K562 (cell line): ENCODE data around the gene TIGD4. TPM values are rescaled to one million over a fixed set of nuclear protein-coding genes. Genes with fewer than 3 reads are reported as not detected.

Source experiments
- ATAC-seq: fragments of 200-7000 bp; cut with Tn5 transposase; 3 replicates; pipeline ENCODE4 v1.9.1; 2020; ENCODE audit warnings: moderate library complexity
- Bru-seq: library from RNA; stranded (reverse); fragments of 400-500 nt; gene quantifications from one replicate; lab custom pipeline; 2021; lab: Mats Ljungman, UMichigan
- BruChase-seq, 2 experiments: library from RNA; stranded (reverse); fragments of 400-500 nt; gene quantifications; one replicate each; lab custom pipeline; 2021; lab: Mats Ljungman, UMichigan
- BruUV-seq: library from RNA; stranded (reverse); fragments of 400-500 nt; replicated peaks from 2 replicates; lab custom pipeline; 2021; lab: Mats Ljungman, UMichigan
- CTCF ChIA-PET: fragments of 300-600 bp; formaldehyde crosslinking; extraction: SDS; loops from one replicate; lab custom pipeline; 2021; ENCODE audit warnings: low intra/inter-chr PET ratio; lab: Yijun Ruan, JAX
- POLR2A ChIA-PET: fragments of 300-600, 350-650 bp; sonication (Branson Sonifier 250); formaldehyde crosslinking; extraction: SDS; loops from one replicate; lab custom pipeline; 2021; ENCODE audit warnings: antibody characterized with exemption, inconsistent platforms; lab: Yijun Ruan, JAX
- DNase-seq, 4 experiments: peaks; one replicate each; pipeline versions ENCODE4 v3.0.0 to v3.0.0-alpha.2; 2011 to 2018; ENCODE audit warnings: low spot score in 3 of 4, mixed read lengths in 3 of 4; ENCODE audit errors: extremely low read depth in 1 of 4
- FAIRE-seq: peaks from 2 replicates; lab custom pipeline; 2011; peaks lifted over from hg19 to GRCh38; lab: Jason Lieb, UNC
- H2AFZ ChIP-seq: 2 replicates; pipeline ENCODE4 v1.6.0; 2011; ENCODE audit warnings: low read depth, low read length, control low read depth, inconsistent platforms
- H3K27ac ChIP-seq: fragments of 200-600 bp; 3 replicates; pipeline ENCODE4 v1.8.0; 2011; ENCODE audit warnings: low read depth, mild to moderate bottlenecking, control low read depth, inconsistent platforms, low read length, moderate library complexity, mixed read lengths; ENCODE audit errors: extremely low read depth
- H3K27me3 ChIP-seq, 2 experiments: fragments of 300-600 bp in 1 of 2; 2 replicates in 1 of 2; 3 replicates in 1 of 2; pipeline versions ENCODE4 v1.6.0 to v1.8.0; 2011; ENCODE audit warnings: inconsistent platforms in 2 of 2, low read length in 2 of 2, mild to moderate bottlenecking in 1 of 2, mixed read lengths in 1 of 2, moderate library complexity in 1 of 2; ENCODE audit not compliant: control insufficient read depth in 2 of 2, insufficient read depth in 2 of 2
- H3K36me3 ChIP-seq: fragments of 300-600 bp; 3 replicates; pipeline ENCODE4 v1.8.0; 2011; ENCODE audit warnings: mild to moderate bottlenecking, low read length, inconsistent platforms; ENCODE audit not compliant: control insufficient read depth, insufficient read depth
- H3K4me1 ChIP-seq, 2 experiments: fragments of 200-600 bp in 1 of 2; replicated peaks in 1 of 2; 2 replicates in 1 of 2; 3 replicates in 1 of 2; pipeline versions ENCODE4 v1.5.1 to v1.8.0; 2011; ENCODE audit warnings: inconsistent platforms in 2 of 2, low read length in 2 of 2, mild to moderate bottlenecking in 1 of 2, mixed read lengths in 1 of 2, moderate library complexity in 1 of 2; ENCODE audit not compliant: control insufficient read depth in 2 of 2, insufficient read depth in 2 of 2
- H3K4me2 ChIP-seq: 2 replicates; pipeline ENCODE4 v1.6.1; 2011; ENCODE audit warnings: low read length, control low read depth, inconsistent platforms, mixed read lengths; ENCODE audit not compliant: insufficient read depth
- H3K4me3 ChIP-seq: fragments of 200-600 bp; sonication (generic), shearing (Covaris generic); 2 replicates; pipeline ENCODE4 v1.5.1; 2016; ENCODE audit warnings: control low read depth, inconsistent platforms
- H3K79me2 ChIP-seq: fragments of 200-600 bp; 3 replicates; pipeline ENCODE4 v1.8.0; 2011; ENCODE audit warnings: low read length, inconsistent platforms; ENCODE audit not compliant: control insufficient read depth, insufficient read depth
- H3K9ac ChIP-seq, 2 experiments: 2 replicates each; pipeline versions ENCODE4 v1.6.0 to v1.6.1; 2011; ENCODE audit warnings: low read depth in 2 of 2, low read length in 2 of 2, control low read depth in 1 of 2, inconsistent platforms in 1 of 2, mild to moderate bottlenecking in 1 of 2, mixed read lengths in 1 of 2; ENCODE audit not compliant: insufficient read depth in 1 of 2
- H3K9me1 ChIP-seq: one replicate; pipeline ENCODE4 v1.6.0; 2011; ENCODE audit warnings: inconsistent platforms, mild to moderate bottlenecking, low read length, moderate library complexity; ENCODE audit not compliant: control insufficient read depth, insufficient read depth
- H3K9me3 ChIP-seq: replicated peaks from 2 replicates; pipeline ENCODE4 v1.5.1; 2011; ENCODE audit warnings: low read depth, low read length, inconsistent platforms; ENCODE audit not compliant: control insufficient read depth, insufficient read depth
- H4K20me1 ChIP-seq: replicated peaks from 2 replicates; pipeline ENCODE4 v1.6.1; 2011; ENCODE audit warnings: low read length, inconsistent platforms, mixed read lengths; ENCODE audit not compliant: control insufficient read depth, insufficient read depth
- ADNP ChIP-seq: fragments of 200-800 bp; sonication (Bioruptor generic); IDR thresholded peaks from 2 replicates; pipeline ENCODE4 v1.6.1; 2016; ENCODE audit warnings: missing genetic modification characterization, missing compliant biosample characterization
- BDP1 ChIP-seq: IDR thresholded peaks from 3 replicates; pipeline ENCODE4 v1.6.1; 2011; ENCODE audit not compliant: insufficient read length, insufficient read depth
- CHD2 ChIP-seq: IDR thresholded peaks from 2 replicates; pipeline ENCODE4 v1.6.1; 2011; ENCODE audit warnings: low read depth, low read length
- CREM ChIP-seq: IDR thresholded peaks from 2 replicates; pipeline ENCODE4 v1.6.1; 2014; ENCODE audit warnings: antibody characterized with exemption, low read depth
- DNMT1 ChIP-seq: fragments of 450-650 bp; IDR thresholded peaks from 2 replicates; pipeline ENCODE4 v1.6.1; 2016; ENCODE audit warnings: antibody characterized with exemption, mild to moderate bottlenecking
- HIVEP1 ChIP-seq: fragments of 250-450 bp; sonication (Bioruptor Pico); IDR thresholded peaks from 2 replicates; pipeline ENCODE4 v1.4.0; 2020; ENCODE audit warnings: mild to moderate bottlenecking
- KLF13 ChIP-seq: fragments of 450-650 bp; IDR thresholded peaks from 2 replicates; pipeline ENCODE4 v1.6.1; 2016; ENCODE audit warnings: missing genetic modification characterization, low read depth, mild to moderate bottlenecking, missing compliant biosample characterization, moderate library complexity, borderline replicate concordance
- MEF2D ChIP-seq: conservative IDR thresholded peaks from 2 replicates; pipeline ENCODE4 v1.6.1; 2016; ENCODE audit warnings: low read depth, missing genetic modification characterization, missing compliant biosample characterization
- MXI1 ChIP-seq: IDR thresholded peaks from 2 replicates; pipeline ENCODE4 v1.6.1; 2011; ENCODE audit warnings: low read depth, mild to moderate bottlenecking, improper control_type of control experiment, low read length
- NR2C2 ChIP-seq, 2 experiments: fragments of 200-800 bp in 1 of 2; sonication (Bioruptor generic) in 1 of 2; sonication (generic) in 1 of 2; formaldehyde crosslinking in 1 of 2; IDR thresholded peaks; 2 replicates each; pipeline versions ENCODE4 v1.6.1 to v1.8.0; 2016 to 2022; ENCODE audit warnings: mild to moderate bottlenecking in 1 of 2, missing compliant biosample characterization in 1 of 2, missing genetic modification characterization in 1 of 2, missing genetic modification reagents in 1 of 2
- RAD51 ChIP-seq: fragments of 450-650 bp; IDR thresholded peaks from 2 replicates; pipeline ENCODE4 v1.7.1; 2016; ENCODE audit warnings: low read depth, mild to moderate bottlenecking, borderline replicate concordance
- RBM17 ChIP-seq: fragments of 200-400 bp; formaldehyde crosslinking; IDR thresholded peaks from 2 replicates; pipeline ENCODE4 v1.6.1; 2017; ENCODE audit warnings: low read depth, mild to moderate bottlenecking, low read length, borderline replicate concordance
- RNF2 ChIP-seq: sonication (generic); IDR thresholded peaks from 2 replicates; pipeline ENCODE4 v1.6.1; 2016
- RUNX1 ChIP-seq: sonication (generic); IDR thresholded peaks from 2 replicates; pipeline ENCODE4 v1.6.1; 2016; ENCODE audit warnings: antibody characterized with exemption, low read depth
- SIX5 ChIP-seq, 2 experiments: IDR thresholded peaks; 2 replicates each; pipeline ENCODE4 v1.6.1; 2011; ENCODE audit warnings: low read length in 2 of 2, borderline replicate concordance in 1 of 2, low read depth in 1 of 2, mild to moderate bottlenecking in 1 of 2, moderate library complexity in 1 of 2; ENCODE audit not compliant: insufficient read depth in 1 of 2
- TRIM24 ChIP-seq, 2 experiments: fragments of 450-650 bp; IDR thresholded peaks; 2 replicates each; pipeline ENCODE4 v1.6.1; 2016
- ZNF398 ChIP-seq: fragments of 250-450 bp; sonication (Bioruptor Pico); IDR thresholded peaks from 2 replicates; pipeline ENCODE4 v1.8.0; 2021; ENCODE audit warnings: moderate library complexity, mild to moderate bottlenecking, inconsistent platforms
- WGBS: fragments of 100-300 bp; shearing (Covaris generic); methylation state at CpG from one replicate; pipeline ENCODE4 v1.1.6; 2016; ENCODE audit warnings: low coverage, mixed read lengths; ENCODE audit not compliant: insufficient coverage; ENCODE audit errors: missing lambda C conversion rate; 5-methylcytosine and 5-hydroxymethylcytosine counted together
- in situ Hi-C: fragments of 300-500 bp; cut with MboI; formaldehyde crosslinking; loops from 4 replicates; pipeline ENCODE4 v1.15.0; 2018; ENCODE audit warnings: inconsistent platforms, mixed read lengths
- intact Hi-C: fragments of 100-400 bp; cut with micrococcal nuclease; formaldehyde crosslinking; loops from 2 replicates; pipeline ENCODE4 v1.14.2; 2022
- long read RNA-seq, 3 experiments: library from polyadenylated mRNA in 2 of 3; library from RNA in 1 of 3; unstranded in 2 of 3; stranded (forward) in 1 of 3; transcript quantifications; one replicate each; pipeline ENCODE4 v2.0.0, GENCODE V29; 2019 to 2022
- polyA minus RNA-seq, 3 experiments: library from RNA; depleted of rRNA, polyadenylated mRNA; stranded (reverse); fragments of >200 nt; gene quantifications; 2 replicates each; pipeline ENCODE4 v1.2.3, GENCODE V29; 2011
- polyA plus RNA-seq, 8 experiments: library from polyadenylated mRNA; depleted of rRNA in 4 of 8; stranded (reverse) in 5 of 8; unstranded in 3 of 8; fragments of >200 nt; fragmentation: Nextera tagmentation in 2 of 8; fragmentation: Illumina TruSeq in 1 of 8; extraction: Ambion mirVana in 2 of 8; extraction: Trizol in 1 of 8; gene quantifications; 2 replicates each; pipeline versions ENCODE4 v1.2.1 to v1.2.3, GENCODE V29; 2011 to 2014; ENCODE audit warnings: inconsistent platforms in 1 of 8, missing spikeins in 1 of 8
- total RNA-seq, 7 experiments: library from RNA; depleted of rRNA in 6 of 7; stranded (reverse); fragments of >200 nt in 6 of 7; fragmentation: Illumina TruSeq in 2 of 7; extraction: Trizol in 2 of 7; gene quantifications; 2 replicates each; pipeline versions ENCODE4 v1.2.1 to v1.2.3, GENCODE V29; 2011 to 2021; ENCODE audit warnings: low replicate concordance in 1 of 7

The TIGD4 gene
- total RNA-seq (2011; cell fraction: chromatin; rRNA removed; ENCODE audit: low replicate concordance): 0.12 and 0.90 TPM in 2 replicates
- 0.13 and 0.17 TPM in 2 replicates for total RNA-seq (2011; cell fraction: nucleolus; rRNA removed)
- 0.15 and 0.46 TPM in 2 replicates for total RNA-seq (2011; cell fraction: nucleoplasm; rRNA removed)
- total RNA-seq (2014; rRNA removed): 0.18 and 0.20 TPM in 2 replicates
- total RNA-seq (2014; rRNA removed; fragmentation: Illumina TruSeq; extraction: Trizol): 0.25 and 0.35 TPM in 2 replicates
- total RNA-seq (2015; rRNA removed; fragmentation: Illumina TruSeq; extraction: Trizol): 0.11 and 0.14 TPM in 2 replicates
- 0.11 and 0.25 TPM in 2 replicates for total RNA-seq (2021)
- 0.09 and 0.22 TPM in 2 replicates for polyA plus RNA-seq (2011; rRNA removed)
- 0.03 and 0.04 TPM in 2 replicates for polyA plus RNA-seq (2011; cell fraction: cytosol; rRNA removed)
- 0.13 and 0.18 TPM in 2 replicates for polyA plus RNA-seq (2011; cell fraction: nucleus; rRNA removed)
- 0.17 and 0.35 TPM in 2 replicates for polyA plus RNA-seq (2012)
- 0.07 and 0.21 TPM in 2 replicates for polyA plus RNA-seq (2014; fragmentation: Illumina TruSeq; extraction: Trizol)
- under 1 TPM; 0.07 to 0.10 TPM for polyA plus RNA-seq (2014; fragmentation: Nextera tagmentation; extraction: Ambion mirVana)
- polyA plus RNA-seq (2014; rRNA removed): 0.24 and 0.28 TPM in 2 replicates
- polyA minus RNA-seq (2011; rRNA and poly(A)+ RNA removed): 0.06 and 0.35 TPM in 2 replicates
- not detected in 2 replicates for polyA minus RNA-seq (2011; cell fraction: cytosol; rRNA and poly(A)+ RNA removed)
- 0.13 TPM in 1 of 2 replicates, not detected in the other for polyA minus RNA-seq (2011; cell fraction: nucleus; rRNA and poly(A)+ RNA removed)
- Bru-seq, nascent RNA: percentile 38 among the genes with signal in this experiment
- percentile 36 among the genes with signal in this experiment for BruChase-seq, experiment 1, labeled RNA remaining after a 2-hour chase
- percentile 37 among the genes with signal in this experiment for BruChase-seq, experiment 2, labeled RNA remaining after a 6-hour chase
- long read RNA-seq, experiment 1, partial matches to known transcripts: 0 of 1 reads
- long read RNA-seq, experiment 1, other reads (novel, unspliced or antisense): 1 of 1 reads
- long read RNA-seq, experiment 2: 0 reads
- long read RNA-seq, experiment 3: 0 reads

DNA sequence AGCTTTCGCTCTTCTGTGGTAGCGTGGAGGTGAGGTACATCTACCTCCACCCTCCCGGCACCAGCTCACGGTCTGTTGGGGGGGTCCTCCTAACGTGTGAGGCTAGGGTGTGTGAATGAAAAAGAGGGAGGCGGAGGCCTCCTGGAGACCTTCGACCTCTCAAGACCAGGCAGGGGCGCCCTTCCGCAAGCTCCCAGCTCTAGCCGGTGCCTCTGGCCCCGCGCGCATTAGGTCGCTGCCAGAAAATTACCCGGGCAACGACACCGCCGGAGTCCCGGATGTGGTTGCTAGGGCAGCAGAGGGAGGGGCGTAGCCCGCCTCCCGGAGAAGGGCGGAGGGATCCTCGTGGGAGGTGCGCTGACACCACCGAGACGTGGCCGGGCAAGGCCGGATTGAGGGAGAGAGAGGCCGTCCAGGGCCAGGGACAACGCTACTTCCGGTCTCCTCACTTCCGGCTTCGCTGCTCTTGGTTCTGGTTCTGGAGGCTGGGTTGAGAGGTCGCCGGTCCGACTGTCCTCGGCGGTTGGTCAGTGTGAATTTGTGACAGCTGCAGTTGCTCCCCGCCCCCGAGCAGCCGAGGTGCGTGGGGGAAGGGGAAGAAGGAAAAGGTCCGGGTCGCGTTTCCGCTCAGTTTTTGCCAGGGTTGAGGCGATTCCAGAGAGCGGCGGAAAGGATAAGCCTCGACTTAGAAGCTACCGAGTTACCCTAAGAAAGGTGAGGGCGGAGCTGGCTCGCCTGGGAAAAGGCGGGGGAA lies at the start of gene TIGD4, which contains the start of gene ARFIP1:
Gene TIGD4 (minus strand): TSS at position 218 of the 754 bp plus-strand sequence. CDS start 8,726 bp downstream, outside the sequence.
Gene ARFIP1 (plus strand): TSS at position 442 of the 754 bp plus-strand sequence. CDS start 49,680 bp downstream, outside the sequence.
- H2AFZ ChIP-seq: peak within 1 kb of the TSS; percentile 95
- peak within 1 kb of the TSS; percentile 88 to 91 for H3K9ac ChIP-seq
- in situ Hi-C loops (no loop called here), intact Hi-C loops (no loop called here)
- FAIRE-seq (peak; percentile 98), ATAC-seq (peak; percentile 99), DNase-seq (peak; percentile 94 to 97 (median 94))
- no peaks in the 10 kb centered on the region for H3K27me3 ChIP-seq
- BruUV-seq: no TSS peak
- H3K4me3 ChIP-seq: peak within 1 kb of the TSS; percentile 96
- under 1% methylated on average over 47 of the region's 55 CpGs for WGBS
- H3K27ac ChIP-seq: peak within 1 kb of the TSS; percentile 86
- peaks cover 5 to 7% of the 10 kb centered on the region in 2 experiments; a peak in 3 of 5 replicates for H3K4me1 ChIP-seq
- peak within 1 kb of the TSS; percentile 100 for H3K4me2 ChIP-seq
- ChIA-PET POLR2A (interaction anchor here (0.5 to 2.3 kb wide), 3 partner anchors 9 to 1791 kb away, joined by 3 to 12 read pairs (median 3); no protein-coding TSS in a partner anchor), CTCF (interaction anchor here (0.7 kb wide), 1 partner anchor 377 kb away, joined by 3 read pairs; no protein-coding TSS in a partner anchor)
- no peaks in the 10 kb centered on the region for H3K9me3 ChIP-seq
- no peaks in the 10 kb centered on the region; the same call in 1 of the 2 replicates for H4K20me1 ChIP-seq
- peaks cover 41% of the 10 kb centered on the region for H3K79me2 ChIP-seq
- no peaks in the 10 kb centered on the region for H3K9me1 ChIP-seq
- H3K36me3 ChIP-seq: no peaks in the 10 kb centered on the region
- TF ChIP-seq RNF2 (peak; percentile 54), RUNX1 (no peak), MEF2D (tag) (no peak), ZNF398 (CRISPR knock-in tag) (no peak), HIVEP1 (CRISPR knock-in tag) (no peak), NR2C2 (CRISPR knock-in tag; IDR thresholded peaks at IDR 0.05) (peak; percentile 58; the same call in 1 of the 2 replicates), NR2C2 (tag; IDR thresholded peaks at IDR 0.05) (peak; percentile 93), KLF13 (tag) (no peak), CHD2 (no peak), RAD51 (no peak), SIX5 (IDR thresholded peaks at IDR 0.05; ENCODE audit: borderline replicate concordance in 1 of 2, insufficient read depth in 1 of 2, low read depth in 1 of 2, low read length in 2 of 2) (no peak), ADNP (tag) (no peak), MXI1 (peak; percentile 88), BDP1 (no peak), RBM17 (no peak), TRIM24 (IDR thresholded peaks at IDR 0.05) (peak in 1 of 2 experiments; percentile 44; a peak in 1 of 4 replicates), CREM (peak; percentile 92), DNMT1 (no peak)
